ENCODE results near the gene DNPH1. TPM values are rescaled to one million over a fixed set of nuclear protein-coding genes. Genes with fewer than 3 reads are reported as not detected.

DNPH1 gene
- total and polyA plus RNA-seq, 2 of the 8 experiments (the other 6 are each of a cell fraction or from before 2014, with no cell fraction given) = 33.9 to 134 TPM

GRCh38 chr6:43204271-43205105 is 24.8 kb downstream of the DNPH1 start:
- H3K9me3 ChIP-seq (ENCODE audit: insufficient read depth in 2 of 2, low read depth in 1 of 2, low read length in 1 of 2) = no peaks in the 10 kb centered on the region
- no peak for DNase-seq (ENCODE audit: low read depth in 1 of 2, low spot score in 2 of 2)
- CTCF ChIA-PET (ENCODE audit: partially characterized antibody) = interaction anchor here (0.8 kb wide), 1 partner anchor 9 kb away, joined by 3 read pairs; no protein-coding TSS in a partner anchor
- H4K5ac ChIP-seq (ENCODE audit: insufficient read length, low read depth, low read length) = no peak overlapping the region
- no peak overlapping the region for H2BK12ac ChIP-seq (ENCODE audit: low read depth, low read length)
- no peaks in the 10 kb centered on the region; the same call in 1 of the 2 replicates for H3K23me2 ChIP-seq (ENCODE audit: low read depth, low read length)
- no peak overlapping the region for H2BK120ac ChIP-seq (replicated peaks; ENCODE audit: low read depth, low read length)
- no peak overlapping the region for H3K56ac ChIP-seq (replicated peaks; ENCODE audit: insufficient read length, low read depth, low read length)
- no peak overlapping the region for H3K27ac ChIP-seq (ENCODE audit: low read depth, low read length)
- H3K23ac ChIP-seq (ENCODE audit: insufficient read length) = no peak overlapping the region
- H2AK5ac ChIP-seq (ENCODE audit: low read depth, low read length) = no peak overlapping the region
- H3K4me2 ChIP-seq (ENCODE audit: insufficient read depth in 1 of 2, low read depth in 2 of 2, low read length in 2 of 2) = no peak overlapping the region
- H3K4ac ChIP-seq (replicated peaks; ENCODE audit: insufficient read length, low read depth, low read length) = no peak overlapping the region
- H3K9ac ChIP-seq (replicated peaks in 1 of 4; ENCODE audit: extremely low read depth in 1 of 4, low read depth in 3 of 4, low read length in 3 of 4) = no peak overlapping the region
- WGBS, 2 experiments (ENCODE audit: extremely low coverage in 1 of 2, insufficient coverage in 1 of 2, insufficient read length in 1 of 2, insufficient replicate concordance in 2 of 2, low coverage in 1 of 2, low lambda C conversion rate in 2 of 2, missing lambda C conversion rate in 1 of 2) = 95% methylated on average over 23 of the region's 23 CpGs; no CpG with 5 or more reads in 1 of the 2 experiments
- H3K36me3 ChIP-seq (ENCODE audit: control insufficient read depth in 2 of 4, insufficient read depth in 4 of 4, low read length in 3 of 4) = no peaks in the 10 kb centered on the region
- FAIRE-seq = no peak
- no peak overlapping the region for H3K4me3 ChIP-seq (ENCODE audit: extremely low read depth in 1 of 4, insufficient read depth in 2 of 4, low read depth in 3 of 4, low read length in 4 of 4)
- H3K4me1 ChIP-seq (replicated peaks in 1 of 4; ENCODE audit: control insufficient read depth in 3 of 4, insufficient read depth in 4 of 4, low read length in 3 of 4) = no peaks in the 10 kb centered on the region
- H4K91ac ChIP-seq (replicated peaks; ENCODE audit: insufficient read length, low read length) = no peak overlapping the region
- H3K14ac ChIP-seq (ENCODE audit: insufficient read length) = no peak overlapping the region
- H3K18ac ChIP-seq (ENCODE audit: extremely low read depth, low read length) = no peak overlapping the region; the same call in 1 of the 2 replicates
- no peaks in the 10 kb centered on the region for H3K79me1 ChIP-seq (ENCODE audit: low read depth, low read length)
- H3K27me3 ChIP-seq (replicated peaks in 1 of 4; ENCODE audit: control insufficient read depth in 3 of 4, extremely low read depth in 1 of 4, insufficient read depth in 3 of 4, low read length in 3 of 4) = no peaks in the 10 kb centered on the region
- H2BK20ac ChIP-seq (ENCODE audit: low read length) = no peak overlapping the region
- no peaks in the 10 kb centered on the region for H3K79me2 ChIP-seq (ENCODE audit: control insufficient read depth in 1 of 2, insufficient read depth in 2 of 2, low read length in 2 of 2)
- no peak overlapping the region for H2AFZ ChIP-seq (ENCODE audit: low read length)
- H2BK15ac ChIP-seq (ENCODE audit: low read length) = no peak overlapping the region; the same call in 1 of the 2 replicates
- H4K8ac ChIP-seq (ENCODE audit: extremely low read depth, insufficient read depth, low read length) = no peak overlapping the region
- POLR2A ChIA-PET (ENCODE audit: partially characterized antibody) = interaction anchor here (0.7 to 1.9 kb wide), 5 partner anchors 15 to 30 kb away, joined by 3 to 5 read pairs (median 4); no protein-coding TSS in a partner anchor
- H2BK5ac ChIP-seq (ENCODE audit: low read depth, low read length) = no peak overlapping the region
- no peaks in the 10 kb centered on the region for H4K20me1 ChIP-seq (replicated peaks in 1 of 2; ENCODE audit: control insufficient read depth in 1 of 2, insufficient read depth in 2 of 2, low read length in 2 of 2)
- TF ChIP-seq SUZ12 (IDR thresholded peaks at IDR 0.05; ENCODE audit: low read length) (no peak), NANOG (IDR thresholded peaks at IDR 0.05; ENCODE audit: insufficient read depth, low read depth, low read length, poor library complexity, severe bottlenecking) (no peak), E2F6 (IDR thresholded peaks at IDR 0.05) (no peak), HDAC2 (IDR thresholded peaks at IDR 0.05; ENCODE audit: borderline replicate concordance in 1 of 2, low read depth in 2 of 2, low read length in 2 of 2) (no peak), TEAD4 (IDR thresholded peaks at IDR 0.05; ENCODE audit: low read depth, low read length) (no peak), ASH2L (IDR thresholded peaks at IDR 0.05; ENCODE audit: low read length) (no peak), SIX5 (IDR thresholded peaks at IDR 0.05; ENCODE audit: low read depth, low read length) (no peak), EZH2 (IDR thresholded peaks at IDR 0.05; ENCODE audit: low read depth, low read length, severe bottlenecking) (no peak), YY1 (IDR thresholded peaks at IDR 0.05; ENCODE audit: low read depth, low read length) (no peak), CHD2 (IDR thresholded peaks at IDR 0.05; ENCODE audit: low read length) (no peak), NRF1 (IDR thresholded peaks at IDR 0.05; ENCODE audit: low read depth, low read length) (no peak), MAFK (IDR thresholded peaks at IDR 0.05; ENCODE audit: low read depth, low read length) (no peak)
